ENCODE results near the gene SCUBE3.

Gene SCUBE3

GRCh38 chr6:35280903-35281302, 67.1 kb downstream of the SCUBE3 start:
- no peak for DNase-seq (ENCODE audit: extremely low read depth, low read depth)
- TF ChIP-seq CTCF (IDR thresholded peaks at IDR 0.05; ENCODE audit: low read depth, low read length), result no peak

GRCh38 chr6:35282472-35282871, 68.7 kb downstream of the SCUBE3 start:
- no peak for DNase-seq (ENCODE audit: extremely low read depth, low read depth)
- no peak for TF ChIP-seq CTCF (IDR thresholded peaks at IDR 0.05; ENCODE audit: low read depth, low read length)

GRCh38 chr6:35283361-35283760, 69.6 kb downstream of the SCUBE3 start:
- no peak for DNase-seq (ENCODE audit: extremely low read depth, low read depth)
- TF ChIP-seq CTCF (IDR thresholded peaks at IDR 0.05; ENCODE audit: low read depth, low read length), result no peak

- TF ChIP-seq CTCF (IDR thresholded peaks at IDR 0.05; ENCODE audit: low read depth, low read length), result no peak
- DNase-seq (ENCODE audit: extremely low read depth, low read depth), result no peak
Measured at GRCh38 chr6:35287671-35288396, 74.1 kb downstream of the SCUBE3 start.

- TF ChIP-seq CTCF (IDR thresholded peaks at IDR 0.05; ENCODE audit: low read depth, low read length), result no peak
- no peak for DNase-seq (ENCODE audit: extremely low read depth, low read depth)
Measured at GRCh38 chr6:35288834-35289233, 75.1 kb downstream of the SCUBE3 start.

GRCh38 chr6:35291491-35291890, 77.7 kb downstream of the SCUBE3 start:
- TF ChIP-seq CTCF (IDR thresholded peaks at IDR 0.05; ENCODE audit: low read depth, low read length), result no peak
- no peak for DNase-seq (ENCODE audit: extremely low read depth, low read depth)

GRCh38 chr6:35292494-35292893, 78.7 kb downstream of the SCUBE3 start:
- DNase-seq (ENCODE audit: extremely low read depth, low read depth), result no peak
- TF ChIP-seq CTCF (IDR thresholded peaks at IDR 0.05; ENCODE audit: low read depth, low read length), result no peak
